ENCODE results near the gene CRYBB3.

Gene CRYBB3

DNA sequence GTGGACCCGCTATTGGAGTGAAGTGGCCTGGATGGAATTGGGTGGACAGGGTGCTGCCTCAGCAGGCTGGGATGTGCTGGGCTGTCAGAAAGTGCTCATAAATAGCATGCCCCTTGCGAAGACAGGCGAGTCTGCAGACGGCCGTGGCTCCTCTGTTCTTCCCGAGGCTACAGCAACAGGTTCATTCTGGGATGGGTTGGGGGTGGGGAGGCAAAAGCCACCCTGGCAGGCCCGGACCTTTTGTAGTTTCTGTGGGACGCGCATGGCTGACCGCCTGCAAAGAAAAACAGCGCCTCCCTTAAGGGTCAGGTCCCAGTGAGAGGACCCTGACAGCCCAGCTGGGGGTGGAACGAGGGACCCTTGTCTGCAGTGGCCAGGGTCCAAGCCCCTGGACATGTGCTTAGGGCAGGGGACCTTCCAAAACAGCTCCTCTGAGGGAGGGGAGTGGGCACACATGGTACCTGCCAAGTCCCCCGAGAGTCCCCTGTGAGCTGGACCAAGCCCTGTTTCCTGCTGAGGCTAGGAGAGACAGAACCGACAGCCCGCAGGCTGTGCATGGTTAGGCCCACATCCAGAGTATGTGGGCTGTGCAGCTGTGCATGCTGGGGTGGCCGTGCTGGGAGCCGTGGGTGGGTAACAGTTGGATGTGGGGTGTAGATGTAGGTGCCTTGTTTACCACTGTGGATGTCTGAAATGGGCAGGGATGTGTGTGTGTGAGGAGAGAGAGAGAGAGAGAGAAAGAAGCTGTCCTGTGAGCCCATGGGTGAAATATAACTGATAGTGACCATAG, at the start of gene CRYBB3:
CRYBB3 (plus strand) TSS at position 128 of the 790 bp plus-strand sequence. CDS start 1,539 bp downstream, outside the sequence.
- ATAC-seq, result no peak
- TF ChIP-seq, protein P1, sequence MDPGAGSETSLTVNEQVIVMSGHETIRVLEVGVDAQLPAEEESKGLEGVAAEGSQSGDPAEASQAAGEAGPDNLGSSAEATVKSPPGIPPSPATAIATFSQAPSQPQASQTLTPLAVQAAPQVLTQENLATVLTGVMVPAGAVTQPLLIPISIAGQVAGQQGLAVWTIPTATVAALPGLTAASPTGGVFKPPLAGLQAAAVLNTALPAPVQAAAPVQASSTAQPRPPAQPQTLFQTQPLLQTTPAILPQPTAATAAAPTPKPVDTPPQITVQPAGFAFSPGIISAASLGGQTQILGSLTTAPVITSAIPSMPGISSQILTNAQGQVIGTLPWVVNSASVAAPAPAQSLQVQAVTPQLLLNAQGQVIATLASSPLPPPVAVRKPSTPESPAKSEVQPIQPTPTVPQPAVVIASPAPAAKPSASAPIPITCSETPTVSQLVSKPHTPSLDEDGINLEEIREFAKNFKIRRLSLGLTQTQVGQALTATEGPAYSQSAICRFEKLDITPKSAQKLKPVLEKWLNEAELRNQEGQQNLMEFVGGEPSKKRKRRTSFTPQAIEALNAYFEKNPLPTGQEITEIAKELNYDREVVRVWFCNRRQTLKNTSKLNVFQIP (CRISPR knock-in tag; IDR thresholded peaks at IDR 0.05; ENCODE audit: borderline replicate concordance, low read depth), result no peak
- TF ChIP-seq TOX (CRISPR knock-in tag; IDR thresholded peaks at IDR 0.05; ENCODE audit: borderline replicate concordance) (no peak), ZNF70 (CRISPR knock-in tag; IDR thresholded peaks at IDR 0.05) (no peak), CREB5 (CRISPR knock-in tag; IDR thresholded peaks at IDR 0.05; ENCODE audit: low read depth) (no peak), ZFP30 (CRISPR knock-in tag; IDR thresholded peaks at IDR 0.05) (no peak), PPARA (CRISPR knock-in tag; IDR thresholded peaks at IDR 0.05; ENCODE audit: borderline replicate concordance) (no peak), ZFP3 (CRISPR knock-in tag; IDR thresholded peaks at IDR 0.05) (no peak)

DNA sequence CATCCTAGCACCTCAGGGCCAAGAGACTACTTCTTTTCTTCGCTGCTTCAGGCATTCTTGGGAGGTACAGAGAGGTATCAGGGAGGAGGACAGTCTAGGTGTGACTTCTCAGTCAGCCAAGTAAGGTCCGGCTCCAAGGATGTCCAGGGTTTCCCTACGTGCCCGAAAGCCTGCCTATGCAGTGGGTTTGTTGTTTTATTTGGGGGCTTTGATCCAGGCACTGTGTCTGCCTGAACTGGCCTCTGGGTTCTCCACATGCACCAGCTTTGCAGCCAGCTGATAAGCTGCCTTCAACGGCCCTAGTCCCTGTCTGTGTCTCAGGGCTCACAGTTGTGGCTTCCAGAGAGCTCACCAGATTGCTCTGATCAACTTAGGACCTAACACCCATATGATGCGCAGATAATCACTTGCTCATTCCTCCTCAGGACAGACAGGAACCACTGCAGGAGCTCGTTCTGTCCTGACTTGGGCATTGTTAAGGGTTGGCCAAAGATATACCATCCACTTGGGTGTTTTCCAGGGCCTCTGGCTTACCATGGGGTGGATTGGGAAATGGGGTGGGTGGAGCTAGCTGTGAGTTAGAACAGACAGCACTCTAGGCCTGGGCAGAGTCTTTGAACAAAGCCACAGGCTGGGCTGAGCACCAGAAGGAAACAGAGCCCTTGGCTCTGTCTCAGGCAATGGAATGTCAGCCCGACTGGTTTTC, 45.5 kb upstream of the CRYBB3 start:
- TF ChIP-seq ISL1 (CRISPR knock-in tag; IDR thresholded peaks at IDR 0.05) (peak; percentile 29; the same call in 1 of the 2 replicates), ZFP3 (CRISPR knock-in tag; IDR thresholded peaks at IDR 0.05) (no peak), ZNF8 (CRISPR knock-in tag; IDR thresholded peaks at IDR 0.05) (peak; percentile 82)
- TF ChIP-seq, protein P2, sequence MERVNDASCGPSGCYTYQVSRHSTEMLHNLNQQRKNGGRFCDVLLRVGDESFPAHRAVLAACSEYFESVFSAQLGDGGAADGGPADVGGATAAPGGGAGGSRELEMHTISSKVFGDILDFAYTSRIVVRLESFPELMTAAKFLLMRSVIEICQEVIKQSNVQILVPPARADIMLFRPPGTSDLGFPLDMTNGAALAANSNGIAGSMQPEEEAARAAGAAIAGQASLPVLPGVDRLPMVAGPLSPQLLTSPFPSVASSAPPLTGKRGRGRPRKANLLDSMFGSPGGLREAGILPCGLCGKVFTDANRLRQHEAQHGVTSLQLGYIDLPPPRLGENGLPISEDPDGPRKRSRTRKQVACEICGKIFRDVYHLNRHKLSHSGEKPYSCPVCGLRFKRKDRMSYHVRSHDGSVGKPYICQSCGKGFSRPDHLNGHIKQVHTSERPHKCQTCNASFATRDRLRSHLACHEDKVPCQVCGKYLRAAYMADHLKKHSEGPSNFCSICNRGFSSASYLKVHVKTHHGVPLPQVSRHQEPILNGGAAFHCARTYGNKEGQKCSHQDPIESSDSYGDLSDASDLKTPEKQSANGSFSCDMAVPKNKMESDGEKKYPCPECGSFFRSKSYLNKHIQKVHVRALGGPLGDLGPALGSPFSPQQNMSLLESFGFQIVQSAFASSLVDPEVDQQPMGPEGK (CRISPR knock-in tag; IDR thresholded peaks at IDR 0.05; ENCODE audit: borderline replicate concordance), result 0 out of 2 replicates have a peak, but pooled peaks have one; percentile 44
- ATAC-seq, result peak; percentile 99

DNA sequence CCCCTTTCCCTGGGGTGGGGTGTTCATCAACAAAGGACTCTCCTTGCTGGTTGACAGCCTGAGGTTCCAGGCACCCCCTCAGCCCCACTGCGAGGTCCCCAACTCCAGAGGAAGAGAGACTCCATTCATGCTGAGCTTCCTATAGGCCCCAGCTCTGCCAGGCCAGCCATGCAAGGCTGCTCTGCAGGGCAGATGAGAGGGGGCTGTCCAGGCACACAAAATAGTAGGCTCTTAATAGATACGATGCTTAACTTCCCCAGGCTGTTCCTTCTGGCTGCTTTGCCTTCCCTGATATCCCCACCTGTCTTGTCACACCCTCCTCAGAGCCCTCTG, 45.0 kb upstream of the CRYBB3 start:
- peak; percentile 68 for ATAC-seq
- TF ChIP-seq ESRRG (CRISPR knock-in tag; IDR thresholded peaks at IDR 0.05) (no peak), GLIS3 (CRISPR knock-in tag; IDR thresholded peaks at IDR 0.05) (no peak), ZNF8 (CRISPR knock-in tag; IDR thresholded peaks at IDR 0.05) (no peak), ARNTL (CRISPR knock-in tag; IDR thresholded peaks at IDR 0.05; ENCODE audit: borderline replicate concordance, low read depth) (no peak), CSDC2 (CRISPR knock-in tag; IDR thresholded peaks at IDR 0.05) (no peak), PPARA (CRISPR knock-in tag; IDR thresholded peaks at IDR 0.05; ENCODE audit: borderline replicate concordance) (no peak), ZC3H10 (CRISPR knock-in tag; IDR thresholded peaks at IDR 0.05) (no peak)
- TF ChIP-seq, protein P1 (CRISPR knock-in tag; IDR thresholded peaks at IDR 0.05; ENCODE audit: borderline replicate concordance, low read depth), result no peak
- TF ChIP-seq, protein P2 (CRISPR knock-in tag; IDR thresholded peaks at IDR 0.05; ENCODE audit: borderline replicate concordance), result no peak

- TF ChIP-seq RARB (CRISPR knock-in tag; IDR thresholded peaks at IDR 0.05) (no peak), ZNF565 (CRISPR knock-in tag; conservative IDR thresholded peaks at IDR 0.05; ENCODE audit: low read depth) (no peak), ZC3H10 (CRISPR knock-in tag; IDR thresholded peaks at IDR 0.05) (no peak), ESRRG (CRISPR knock-in tag; IDR thresholded peaks at IDR 0.05) (no peak), PPARA (CRISPR knock-in tag; IDR thresholded peaks at IDR 0.05; ENCODE audit: borderline replicate concordance) (no peak), BACH2 (CRISPR knock-in tag; IDR thresholded peaks at IDR 0.05; ENCODE audit: borderline replicate concordance) (no peak), ZNF8 (CRISPR knock-in tag; IDR thresholded peaks at IDR 0.05) (no peak), TCF4 (CRISPR knock-in tag; IDR thresholded peaks at IDR 0.05; ENCODE audit: borderline replicate concordance) (no peak), SNAI2 (CRISPR knock-in tag; IDR thresholded peaks at IDR 0.05) (no peak), ARNTL (CRISPR knock-in tag; IDR thresholded peaks at IDR 0.05; ENCODE audit: borderline replicate concordance, low read depth) (no peak)
- TF ChIP-seq, protein P1 (CRISPR knock-in tag; IDR thresholded peaks at IDR 0.05; ENCODE audit: borderline replicate concordance, low read depth), result no peak
- TF ChIP-seq, protein P3, sequence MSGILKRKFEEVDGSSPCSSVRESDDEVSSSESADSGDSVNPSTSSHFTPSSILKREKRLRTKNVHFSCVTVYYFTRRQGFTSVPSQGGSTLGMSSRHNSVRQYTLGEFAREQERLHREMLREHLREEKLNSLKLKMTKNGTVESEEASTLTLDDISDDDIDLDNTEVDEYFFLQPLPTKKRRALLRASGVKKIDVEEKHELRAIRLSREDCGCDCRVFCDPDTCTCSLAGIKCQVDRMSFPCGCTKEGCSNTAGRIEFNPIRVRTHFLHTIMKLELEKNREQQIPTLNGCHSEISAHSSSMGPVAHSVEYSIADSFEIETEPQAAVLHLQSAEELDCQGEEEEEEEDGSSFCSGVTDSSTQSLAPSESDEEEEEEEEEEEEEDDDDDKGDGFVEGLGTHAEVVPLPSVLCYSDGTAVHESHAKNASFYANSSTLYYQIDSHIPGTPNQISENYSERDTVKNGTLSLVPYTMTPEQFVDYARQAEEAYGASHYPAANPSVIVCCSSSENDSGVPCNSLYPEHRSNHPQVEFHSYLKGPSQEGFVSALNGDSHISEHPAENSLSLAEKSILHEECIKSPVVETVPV (CRISPR knock-in tag; IDR thresholded peaks at IDR 0.05), result no peak
- ATAC-seq, result no peak
These were observed 42.9 kb upstream of the CRYBB3 start for GRCh38 chr22:25156736-25157135.
